HG02763 (cell line): ENCODE data around the gene MYOG.

Experiments
- ATAC-seq: cut with Tn5 transposase; IDR thresholded peaks from one replicate; pipeline ENCODE4 v1.9.1; 2021; ENCODE audit warnings: mild to moderate bottlenecking, moderate library complexity; ENCODE audit not compliant: unreplicated experiment

Gene MYOG

DNA sequence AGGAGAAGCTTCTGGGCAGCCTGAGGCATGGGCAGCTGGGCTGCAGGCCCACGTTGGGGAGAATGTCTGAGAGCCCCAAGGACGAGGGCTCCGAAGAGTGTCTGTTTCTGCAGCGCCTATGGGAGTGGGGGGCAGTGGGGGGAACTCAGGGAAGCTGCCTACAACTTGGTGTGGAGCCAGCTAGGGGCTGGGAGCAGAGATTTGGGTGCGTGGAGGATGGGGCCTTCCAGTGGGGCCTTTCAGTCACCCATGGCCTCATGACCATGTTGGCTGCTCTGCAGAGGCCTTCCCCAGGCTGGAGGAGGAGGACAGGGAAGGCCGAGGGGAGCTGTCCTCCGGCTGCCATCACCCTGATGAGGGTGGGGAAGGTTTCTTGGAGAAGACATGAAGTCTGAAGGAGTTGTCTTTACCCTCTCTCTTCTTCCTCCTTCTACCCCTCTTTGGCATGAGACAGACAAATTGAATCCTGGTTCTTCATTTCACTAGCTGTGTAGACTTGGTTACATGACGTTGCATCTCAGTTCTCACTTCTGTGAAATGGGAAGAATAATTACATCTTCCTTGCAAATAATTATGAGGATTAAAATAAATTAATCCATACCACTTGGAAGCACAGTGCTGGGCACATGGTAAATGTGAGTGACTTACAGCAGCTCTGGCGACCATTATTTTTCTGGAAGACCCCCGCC, 51.2 kb downstream of the MYOG start:
- no peak for ATAC-seq

DNA sequence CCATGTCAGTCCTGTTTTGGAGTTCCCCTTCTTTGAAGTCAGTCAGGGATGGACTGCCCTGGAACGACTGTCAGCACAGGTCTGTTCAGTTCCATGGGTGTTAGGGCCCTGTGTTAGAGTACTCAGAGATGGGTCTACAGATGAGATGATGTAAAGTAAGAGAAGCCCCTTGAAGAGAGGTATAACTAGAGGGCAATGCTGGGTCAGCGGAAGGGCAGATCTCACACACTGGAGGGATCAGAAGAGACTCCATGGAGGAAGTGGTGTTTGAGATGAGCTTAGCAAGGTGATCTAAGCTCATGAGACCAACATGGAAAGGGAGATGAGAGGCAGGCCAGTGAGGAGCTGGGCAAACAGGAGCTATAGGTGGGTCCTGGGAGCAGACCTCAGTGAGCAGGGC, 51.9 kb downstream of the MYOG start:
- ATAC-seq = no peak

DNA sequence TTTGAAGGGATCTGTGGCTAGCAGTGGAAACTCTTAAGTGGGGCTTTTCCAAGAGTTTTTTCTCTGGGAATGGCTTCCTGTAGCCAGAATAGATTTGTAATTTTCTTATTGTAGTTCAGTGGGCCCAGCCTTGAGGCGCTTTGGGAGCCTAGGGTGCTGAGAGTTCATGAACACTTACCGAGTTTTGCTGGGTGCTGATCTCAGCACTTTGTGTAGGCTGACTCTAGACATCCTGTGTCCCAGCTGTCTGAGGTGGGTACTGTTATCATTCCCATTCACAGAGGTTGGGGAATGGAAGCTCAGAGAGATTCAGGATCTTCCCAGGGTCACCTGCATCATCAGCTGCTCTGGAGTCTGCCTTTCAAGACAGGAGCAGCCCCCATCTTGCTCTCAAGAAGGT, 52.5 kb downstream of the MYOG start:
- no peak for ATAC-seq
